ENCODE measurements around the gene TIMM50.
"Not testable (repeated sequence)": the region's sequence is repeated elsewhere in the genome, so short reads cannot be mapped to it uniquely, and the experiment has no call there.

Gene TIMM50

GRCh38 chr19:39480337-39481228 is at the start of gene TIMM50:
Gene TIMM50, plus strand, starts transcription at chr19:39480838. Its CDS starts 16 bp downstream, at chr19:39480854.
- peak; percentile 95 for DNase-seq

GRCh38 chr19:39432677-39433025 is 48.0 kb upstream of the TIMM50 start:
- DNase-seq = no peak

GRCh38 chr19:39433480-39434079 is 47.1 kb upstream of the TIMM50 start:
- no peak for DNase-seq

GRCh38 chr19:39434123-39435076 is 46.2 kb upstream of the TIMM50 start:
- peak; percentile 13 for DNase-seq

- DNase-seq = peak; percentile 98
Observed at GRCh38 chr19:39435499-39436349, 44.9 kb upstream of the TIMM50 start, which contains the start of gene RPS16. Gene RPS16, minus strand, starts transcription at chr19:39435949. Its CDS starts 54 bp downstream, at chr19:39435895.

GRCh38 chr19:39436350-39436716 is 44.3 kb upstream of the TIMM50 start:
- no peak for DNase-seq

GRCh38 chr19:39438270-39438934 is 42.2 kb upstream of the TIMM50 start:
- peak; percentile 58 for DNase-seq

GRCh38 chr19:39444598-39445195 is 35.9 kb upstream of the TIMM50 start:
- peak; percentile 17 for DNase-seq

GRCh38 chr19:39445196-39446111 is 35.2 kb upstream of the TIMM50 start, which contains the start of gene SUPT5H:
Gene SUPT5H, plus strand, starts transcription at chr19:39445582. Its CDS starts 309 bp downstream, at chr19:39445891.
- DNase-seq = peak; percentile 96

GRCh38 chr19:39446365-39447084 is 34.1 kb upstream of the TIMM50 start:
- DNase-seq = no peak

- peak; percentile 62 for DNase-seq
Observed at GRCh38 chr19:39448271-39448670, 32.4 kb upstream of the TIMM50 start.

GRCh38 chr19:39449116-39449797 is 31.4 kb upstream of the TIMM50 start:
- no peak for DNase-seq

GRCh38 chr19:39451257-39451656 is 29.4 kb upstream of the TIMM50 start:
- DNase-seq = not testable (repeated sequence)

- DNase-seq = no peak
Observed at GRCh38 chr19:39463403-39463802, 17.2 kb upstream of the TIMM50 start.

GRCh38 chr19:39465956-39466747 is 14.5 kb upstream of the TIMM50 start:
- DNase-seq = no peak

- no peak for DNase-seq
Observed at GRCh38 chr19:39467941-39468340, 12.7 kb upstream of the TIMM50 start.

GRCh38 chr19:39469036-39469435 is 11.6 kb upstream of the TIMM50 start:
- DNase-seq = no peak

- DNase-seq = no peak
Observed at GRCh38 chr19:39469567-39469966, 11.1 kb upstream of the TIMM50 start.
